Gastrocnemius medialis (tissue), 4 donors: ENCODE data around the gene SLC2A5.

ENCODE experiments used
- POLR2A ChIP-seq, 2 donors: fragments of 450-650 bp; IDR thresholded peaks; one replicate each; pipeline ENCODE4 v1.6.1; 2017; ENCODE audit warnings: antibody characterized with exemption in 2 of 2, mild to moderate bottlenecking in 2 of 2, moderate library complexity in 2 of 2
- TF ChIP-seq, protein P1 (sequence below), 5 experiments: fragments of 450-650 bp in 3 of 5; fragments of 200-600 bp in 2 of 5; sonication (generic) in 2 of 5; IDR thresholded peaks in 4 of 5; conservative IDR thresholded peaks in 1 of 5; 1 replicate in 4 of 5; 2 replicates in 1 of 5; pipeline ENCODE4 v1.5.1; 2016 to 2019; ENCODE audit warnings: antibody characterized with exemption in 5 of 5, mild to moderate bottlenecking in 3 of 5, moderate library complexity in 3 of 5

DNA sequence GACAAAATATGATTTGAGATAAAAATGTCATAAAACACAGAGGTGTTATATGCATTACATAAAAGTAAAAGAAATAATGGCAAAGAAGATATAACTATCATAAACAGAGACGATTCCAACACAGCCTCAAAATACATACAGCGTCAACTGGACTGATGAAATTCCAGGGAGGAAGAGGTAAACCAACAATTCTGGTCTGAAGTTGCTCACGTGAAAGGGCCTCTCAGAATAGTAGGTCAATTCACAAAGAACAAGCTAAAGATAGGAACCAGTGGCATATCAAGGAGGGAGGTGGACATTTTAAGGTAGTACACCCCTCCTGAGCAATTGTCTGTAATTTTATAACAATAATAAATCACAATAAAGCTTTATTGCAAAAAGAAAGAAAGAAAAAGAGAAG lies 18.6 kb downstream of the SLC2A5 start:
- TF ChIP-seq POLR2A (IDR thresholded peaks at IDR 0.05), result no peak
- TF ChIP-seq, protein P1, sequence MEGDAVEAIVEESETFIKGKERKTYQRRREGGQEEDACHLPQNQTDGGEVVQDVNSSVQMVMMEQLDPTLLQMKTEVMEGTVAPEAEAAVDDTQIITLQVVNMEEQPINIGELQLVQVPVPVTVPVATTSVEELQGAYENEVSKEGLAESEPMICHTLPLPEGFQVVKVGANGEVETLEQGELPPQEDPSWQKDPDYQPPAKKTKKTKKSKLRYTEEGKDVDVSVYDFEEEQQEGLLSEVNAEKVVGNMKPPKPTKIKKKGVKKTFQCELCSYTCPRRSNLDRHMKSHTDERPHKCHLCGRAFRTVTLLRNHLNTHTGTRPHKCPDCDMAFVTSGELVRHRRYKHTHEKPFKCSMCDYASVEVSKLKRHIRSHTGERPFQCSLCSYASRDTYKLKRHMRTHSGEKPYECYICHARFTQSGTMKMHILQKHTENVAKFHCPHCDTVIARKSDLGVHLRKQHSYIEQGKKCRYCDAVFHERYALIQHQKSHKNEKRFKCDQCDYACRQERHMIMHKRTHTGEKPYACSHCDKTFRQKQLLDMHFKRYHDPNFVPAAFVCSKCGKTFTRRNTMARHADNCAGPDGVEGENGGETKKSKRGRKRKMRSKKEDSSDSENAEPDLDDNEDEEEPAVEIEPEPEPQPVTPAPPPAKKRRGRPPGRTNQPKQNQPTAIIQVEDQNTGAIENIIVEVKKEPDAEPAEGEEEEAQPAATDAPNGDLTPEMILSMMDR (IDR thresholded peaks at IDR 0.05 in 4 of 5, conservative IDR thresholded peaks at IDR 0.05 in 1 of 5), result no peak
